Measurements from ENCODE around the gene SF3A2.

GRCh38 chr19:2189880-2190279 is 46.7 kb upstream of the SF3A2 start:
- TF ChIP-seq, protein P1, sequence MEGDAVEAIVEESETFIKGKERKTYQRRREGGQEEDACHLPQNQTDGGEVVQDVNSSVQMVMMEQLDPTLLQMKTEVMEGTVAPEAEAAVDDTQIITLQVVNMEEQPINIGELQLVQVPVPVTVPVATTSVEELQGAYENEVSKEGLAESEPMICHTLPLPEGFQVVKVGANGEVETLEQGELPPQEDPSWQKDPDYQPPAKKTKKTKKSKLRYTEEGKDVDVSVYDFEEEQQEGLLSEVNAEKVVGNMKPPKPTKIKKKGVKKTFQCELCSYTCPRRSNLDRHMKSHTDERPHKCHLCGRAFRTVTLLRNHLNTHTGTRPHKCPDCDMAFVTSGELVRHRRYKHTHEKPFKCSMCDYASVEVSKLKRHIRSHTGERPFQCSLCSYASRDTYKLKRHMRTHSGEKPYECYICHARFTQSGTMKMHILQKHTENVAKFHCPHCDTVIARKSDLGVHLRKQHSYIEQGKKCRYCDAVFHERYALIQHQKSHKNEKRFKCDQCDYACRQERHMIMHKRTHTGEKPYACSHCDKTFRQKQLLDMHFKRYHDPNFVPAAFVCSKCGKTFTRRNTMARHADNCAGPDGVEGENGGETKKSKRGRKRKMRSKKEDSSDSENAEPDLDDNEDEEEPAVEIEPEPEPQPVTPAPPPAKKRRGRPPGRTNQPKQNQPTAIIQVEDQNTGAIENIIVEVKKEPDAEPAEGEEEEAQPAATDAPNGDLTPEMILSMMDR (conservative IDR thresholded peaks at IDR 0.05) = no peak
- TF ChIP-seq ZFX (IDR thresholded peaks at IDR 0.05) = no peak

All from C4-2B (cell line).